CD4-positive, alpha-beta T cell (primary cell): ENCODE measurements around the gene PAIP2. TPM values are rescaled to one million over a fixed set of nuclear protein-coding genes. Genes with fewer than 3 reads are reported as not detected.

Experiments
- ATAC-seq: fragments of 200-7000 bp; cut with Tn5 transposase; one replicate; pipeline ENCODE4 v1.10.0; 2022; ENCODE audit warnings: mild to moderate bottlenecking; ENCODE audit not compliant: poor library complexity
- CTCF ChIA-PET: fragments of 350-600 bp; sonication (Branson Sonifier 250); formaldehyde crosslinking; loops from one replicate; lab custom pipeline; 2021; ENCODE audit warnings: antibody characterized with exemption, inconsistent platforms; lab: Charles Lee
- POLR2A ChIA-PET: fragments of 350-600 bp; sonication (Branson Sonifier 250); formaldehyde crosslinking; loops from one replicate; lab custom pipeline; 2021; ENCODE audit warnings: antibody characterized with exemption, inconsistent platforms; lab: Charles Lee
- DNase-seq, 14 experiments: peaks; one replicate each; pipeline ENCODE4 v3.0.0-alpha.2; 2013 to 2020; ENCODE audit warnings: mixed read lengths in 2 of 14
- H3K27ac ChIP-seq, 2 donors: one replicate each; pipeline versions ENCODE4 v1.5.1 to v1.7.0; 2013; ENCODE audit warnings: low read length in 2 of 2, low read depth in 1 of 2, mild to moderate bottlenecking in 1 of 2
- H3K27me3 ChIP-seq, 2 experiments: 1 replicate in 1 of 2; 2 replicates in 1 of 2; pipeline versions ENCODE4 v1.6.1 to v1.7.0; 2013; ENCODE audit warnings: low read length in 2 of 2, control low read depth in 1 of 2, mild to moderate bottlenecking in 1 of 2, moderate library complexity in 1 of 2; ENCODE audit not compliant: insufficient read depth in 2 of 2, control insufficient read depth in 1 of 2
- H3K36me3 ChIP-seq: one replicate; pipeline ENCODE4 v1.6.1; 2013; ENCODE audit warnings: low read length, control low read depth; ENCODE audit not compliant: insufficient read depth
- H3K4me1 ChIP-seq: one replicate; pipeline ENCODE4 v1.6.1; 2013; ENCODE audit warnings: low read length, control low read depth; ENCODE audit not compliant: insufficient read depth
- H3K4me3 ChIP-seq: one replicate; pipeline ENCODE4 v1.5.1; 2013; ENCODE audit warnings: mild to moderate bottlenecking, low read length, moderate library complexity
- H3K9me3 ChIP-seq, 2 experiments: 1 replicate in 1 of 2; 2 replicates in 1 of 2; pipeline versions ENCODE4 v1.6.1 to v1.7.0; 2013; ENCODE audit warnings: low read length in 2 of 2, mild to moderate bottlenecking in 2 of 2, control low read depth in 1 of 2, moderate library complexity in 1 of 2; ENCODE audit not compliant: control insufficient read depth in 1 of 2, insufficient read depth in 1 of 2
- H3K27ac Mint-ChIP-seq: one replicate; pipeline ENCODE4 v1.8.0; 2020; ENCODE audit warnings: mixed read lengths
- H3K27me3 Mint-ChIP-seq: one replicate; pipeline ENCODE4 v1.8.0; 2021; ENCODE audit warnings: mixed read lengths
- H3K36me3 Mint-ChIP-seq: one replicate; pipeline ENCODE4 v1.8.0; 2021; ENCODE audit warnings: low read depth, mixed read lengths
- H3K4me1 Mint-ChIP-seq: one replicate; pipeline ENCODE4 v1.8.0; 2021; ENCODE audit warnings: low read depth, mixed read lengths
- H3K4me3 Mint-ChIP-seq: one replicate; pipeline ENCODE4 v1.8.0; 2020; ENCODE audit warnings: mild to moderate bottlenecking, mixed read lengths
- H3K9me3 Mint-ChIP-seq: one replicate; pipeline ENCODE4 v1.8.0; 2020; ENCODE audit warnings: mixed read lengths
- CTCF ChIP-seq: fragments of 200-600 bp; IDR thresholded peaks from one replicate; pipeline ENCODE4 v1.8.0; 2022; ENCODE audit warnings: antibody characterized with exemption, mild to moderate bottlenecking
- intact Hi-C, 2 experiments: fragments of 100-400 bp; cut with DNase I in 1 of 2; cut with micrococcal nuclease in 1 of 2; formaldehyde crosslinking; loops; one replicate each; pipeline versions ENCODE4 v1.15.1 to v1.9.0; 2023 to 2025; cut with DNase I, micrococcal nuclease
- total RNA-seq, 174 experiments: library from RNA in 2 of 174; stranded (reverse) in 2 of 174; gene quantifications; one replicate each; pipeline ENCODE4 v1.2.3 and lab custom pipeline; 2021 to 2026

Gene PAIP2
- total RNA-seq, 2 experiments from 2014 or later, result 151 to 156 TPM

- ATAC-seq, result no peak
- H3K4me1 ChIP-seq, result peaks cover 41% of the 10 kb centered on the region
Observed at GRCh38 chr5:139295346-139296057, 46.2 kb upstream of the PAIP2 start.

GRCh38 chr5:139296198-139296597 is 45.5 kb upstream of the PAIP2 start:
- Histone ChIP-seq H3K27me3 (no peaks in the 10 kb centered on the region), H3K9me3 (no peaks in the 10 kb centered on the region), H3K4me3 (peak overlapping the region; percentile 95), H3K4me1 (peaks cover 48% of the 10 kb centered on the region), H3K36me3 (no peaks in the 10 kb centered on the region), H3K27ac (no peak overlapping the region)
- Mint-ChIP-seq H3K4me3 (peak overlapping the region; percentile 76), H3K27me3 (no peaks in the 10 kb centered on the region), H3K4me1 (peaks cover 77% of the 10 kb centered on the region), H3K36me3 (peaks cover 40% of the 10 kb centered on the region), H3K9me3 (no peaks in the 10 kb centered on the region), H3K27ac (peak overlapping the region; percentile 99)
- POLR2A ChIA-PET, result interaction anchor here (0.6 to 7.4 kb wide), 6 partner anchors 9 to 717 kb away, joined by 3 to 149 read pairs (median 3); partner anchors contain the start of gene PAIP2
- intact Hi-C loops, result loop anchor here (2.0 to 10.0 kb wide), 2 partner anchors 15 to 549 kb away; no protein-coding TSS in a partner anchor
- no peak for TF ChIP-seq CTCF
- DNase-seq, result no peak
- no peak for ATAC-seq
- CTCF ChIA-PET, result interaction anchor here (1.6 to 2.4 kb wide), 2 partner anchors 8 to 45 kb away, joined by 8 read pairs; partner anchors contain the start of gene PAIP2

More at GRCh38 chr5:139295346-139296057, 46.2 kb upstream of the PAIP2 start:
- Mint-ChIP-seq H3K27me3 (no peaks in the 10 kb centered on the region), H3K4me1 (peaks cover 70% of the 10 kb centered on the region), H3K9me3 (no peaks in the 10 kb centered on the region), H3K4me3 (peak overlapping the region; percentile 99), H3K36me3 (peaks cover 40% of the 10 kb centered on the region), H3K27ac (peak overlapping the region; percentile 99)
- peak in 2 of 14 experiments; percentile 19 to 31 for DNase-seq
- ChIA-PET CTCF (interaction anchor here (1.6 to 2.4 kb wide), 2 partner anchors 9 to 46 kb away, joined by 8 read pairs; partner anchors contain the start of gene PAIP2), POLR2A (interaction anchor here (0.8 to 7.4 kb wide), 5 partner anchors 9 to 309 kb away, joined by 3 to 149 read pairs (median 51); partner anchors contain the start of gene PAIP2)
- intact Hi-C loops, result loop anchor here (2.0 to 10.0 kb wide), 2 partner anchors 15 to 549 kb away; no protein-coding TSS in a partner anchor
- H3K27me3 ChIP-seq, result no peaks in the 10 kb centered on the region
- TF ChIP-seq CTCF, result no peak
- H3K4me3 ChIP-seq, result peak overlapping the region; percentile 95
- no peak overlapping the region for H3K27ac ChIP-seq
- H3K36me3 ChIP-seq, result no peaks in the 10 kb centered on the region
- no peaks in the 10 kb centered on the region for H3K9me3 ChIP-seq

GRCh38 chr5:139296862-139297326 is 44.8 kb upstream of the PAIP2 start:
- Histone ChIP-seq H3K9me3 (no peaks in the 10 kb centered on the region), H3K27me3 (no peaks in the 10 kb centered on the region), H3K4me1 (peaks cover 54% of the 10 kb centered on the region), H3K27ac (no peak overlapping the region), H3K36me3 (no peaks in the 10 kb centered on the region), H3K4me3 (no peak overlapping the region)
- peaks cover 46% of the 10 kb centered on the region for H3K36me3 Mint-ChIP-seq
- no peak for TF ChIP-seq CTCF
- no peaks in the 10 kb centered on the region for H3K9me3 Mint-ChIP-seq
- CTCF ChIA-PET, result interaction anchor here (2.4 kb wide), 1 partner anchor 45 kb away, joined by 8 read pairs; the partner anchor contains the start of gene PAIP2
- intact Hi-C loops, result loop anchor here (2.0 to 10.0 kb wide), 2 partner anchors 14 to 548 kb away; no protein-coding TSS in a partner anchor
- H3K27ac Mint-ChIP-seq, result peak overlapping the region; percentile 99
- peaks cover 84% of the 10 kb centered on the region for H3K4me1 Mint-ChIP-seq
- POLR2A ChIA-PET, result interaction anchor here (0.6 to 7.4 kb wide), 9 partner anchors 8 to 754 kb away, joined by 3 to 149 read pairs (median 3); partner anchors contain the start of genes ETF1, HSPA9, PAIP2 and UBE2D2
- ATAC-seq (no peak), DNase-seq (no peak)
- H3K4me3 Mint-ChIP-seq, result peak overlapping the region; percentile 76
- H3K27me3 Mint-ChIP-seq, result no peaks in the 10 kb centered on the region
